Measurements from ENCODE around the gene EPS15.
"Not testable (repeated sequence)": the region's sequence is repeated elsewhere in the genome, so short reads cannot be mapped to it uniquely, and the experiment has no call there.

Gene EPS15

DNA sequence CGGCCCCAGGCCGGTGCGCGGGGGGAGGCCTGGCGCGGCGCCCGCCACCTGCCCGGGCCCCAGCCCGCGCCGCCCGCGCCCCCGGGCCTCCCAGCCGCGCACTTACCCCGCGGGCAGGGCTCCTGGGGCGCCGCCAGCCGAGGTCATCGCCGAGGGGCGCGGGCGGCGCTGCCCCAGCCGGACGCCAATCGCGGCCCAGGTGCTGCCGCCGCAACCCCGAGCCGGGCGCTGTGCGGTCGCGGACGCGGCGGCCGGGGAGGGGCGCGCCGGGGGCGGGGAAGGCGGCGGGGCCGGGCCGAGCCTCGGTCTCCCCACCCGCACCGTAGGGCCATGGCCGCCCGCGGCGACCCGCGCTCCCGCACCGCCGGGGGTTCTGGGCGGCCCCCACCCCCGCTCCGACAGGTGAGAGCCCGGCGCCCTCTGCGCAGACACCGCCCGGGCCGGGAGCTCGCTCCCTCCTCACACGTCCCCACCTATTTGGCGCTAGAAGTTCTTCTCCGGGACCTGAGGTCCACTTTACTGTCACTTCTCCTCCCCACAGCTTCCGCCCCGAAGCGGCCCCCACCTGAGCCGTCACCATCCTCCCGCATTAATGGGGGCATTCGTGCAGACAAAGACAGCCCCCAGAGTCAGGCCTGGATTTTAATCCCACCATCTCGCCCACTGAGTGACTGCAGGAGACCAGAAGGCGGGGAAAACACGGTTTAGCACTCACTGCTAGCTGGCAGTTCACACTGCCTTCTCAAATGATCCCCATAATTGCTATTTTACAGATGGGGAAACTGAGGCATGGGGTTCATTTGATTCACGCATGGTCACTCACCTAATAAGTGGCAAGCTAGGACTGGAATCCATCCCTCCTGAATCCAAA lies 188.5 kb downstream of the EPS15 start, which contains the start of gene TTC39A:
TTC39A (minus strand) TSS at position 232 of the 871 bp plus-strand sequence; CDS start at position 147, 85 bp downstream.
- no peak for DNase-seq

GRCh38 chr1:51329443-51330325 lies 189.4 kb downstream of the EPS15 start:
- DNase-seq, result no peak

DNA sequence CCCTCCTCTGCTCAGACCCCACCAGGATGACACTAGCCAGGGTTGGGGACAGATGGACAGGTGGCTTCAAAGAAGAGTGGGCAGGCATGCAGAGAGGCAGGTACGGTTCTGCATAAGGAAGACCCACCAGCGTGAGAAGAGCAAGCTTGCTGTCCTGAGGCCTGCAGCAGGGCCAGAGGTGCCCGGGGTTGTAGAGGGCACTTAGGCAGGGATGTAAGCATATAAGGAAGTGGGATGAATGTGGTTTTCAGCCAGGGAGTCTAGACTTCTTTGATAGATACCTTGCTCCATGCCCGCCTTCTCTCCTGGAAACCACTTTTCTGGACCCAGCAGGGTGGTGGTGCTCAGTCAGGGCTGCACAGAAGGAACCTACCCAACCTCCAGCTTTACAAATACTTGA lies 190.1 kb downstream of the EPS15 start:
- no peak for DNase-seq

DNA sequence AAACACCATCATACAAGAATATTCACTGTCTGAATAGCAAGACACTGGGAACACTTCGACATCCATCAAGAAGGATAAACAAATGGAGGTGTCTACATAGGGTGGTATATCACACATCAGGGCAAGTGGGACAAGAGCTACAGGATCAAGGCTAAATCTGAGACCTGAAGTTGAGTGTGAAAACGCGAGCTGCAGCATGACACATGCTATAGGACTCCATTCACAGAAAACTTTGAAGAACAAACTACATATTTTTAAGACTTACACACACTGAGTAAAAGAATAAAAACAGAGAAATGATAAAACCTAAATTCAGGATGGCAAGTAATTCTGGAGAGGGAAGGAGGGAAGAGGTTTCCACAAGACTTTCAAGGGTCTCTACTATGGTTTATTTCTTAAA lies 190.8 kb downstream of the EPS15 start:
- no peak for DNase-seq

DNA sequence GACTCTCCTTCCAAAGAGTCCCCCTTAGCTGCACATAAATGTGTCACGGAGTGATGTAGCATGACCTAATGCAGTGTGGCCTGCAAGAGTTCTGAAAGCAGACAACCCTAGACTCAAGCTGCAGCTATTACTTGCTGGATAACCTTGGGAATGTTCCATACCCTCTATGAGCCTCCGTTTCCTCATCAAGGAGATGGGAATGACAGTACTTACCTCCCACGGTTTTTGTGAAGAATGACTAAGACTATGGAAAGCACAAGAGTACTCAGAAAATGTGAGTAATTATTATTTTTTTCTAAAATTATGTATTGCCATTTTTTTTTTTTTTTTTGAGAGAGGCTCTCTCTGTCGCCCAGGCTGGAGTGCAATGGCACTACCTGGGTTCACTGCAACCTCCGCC lies 191.7 kb downstream of the EPS15 start:
- DNase-seq, result no peak

GRCh38 chr1:51326839-51327238 lies 192.2 kb downstream of the EPS15 start:
- DNase-seq, result no peak

DNA sequence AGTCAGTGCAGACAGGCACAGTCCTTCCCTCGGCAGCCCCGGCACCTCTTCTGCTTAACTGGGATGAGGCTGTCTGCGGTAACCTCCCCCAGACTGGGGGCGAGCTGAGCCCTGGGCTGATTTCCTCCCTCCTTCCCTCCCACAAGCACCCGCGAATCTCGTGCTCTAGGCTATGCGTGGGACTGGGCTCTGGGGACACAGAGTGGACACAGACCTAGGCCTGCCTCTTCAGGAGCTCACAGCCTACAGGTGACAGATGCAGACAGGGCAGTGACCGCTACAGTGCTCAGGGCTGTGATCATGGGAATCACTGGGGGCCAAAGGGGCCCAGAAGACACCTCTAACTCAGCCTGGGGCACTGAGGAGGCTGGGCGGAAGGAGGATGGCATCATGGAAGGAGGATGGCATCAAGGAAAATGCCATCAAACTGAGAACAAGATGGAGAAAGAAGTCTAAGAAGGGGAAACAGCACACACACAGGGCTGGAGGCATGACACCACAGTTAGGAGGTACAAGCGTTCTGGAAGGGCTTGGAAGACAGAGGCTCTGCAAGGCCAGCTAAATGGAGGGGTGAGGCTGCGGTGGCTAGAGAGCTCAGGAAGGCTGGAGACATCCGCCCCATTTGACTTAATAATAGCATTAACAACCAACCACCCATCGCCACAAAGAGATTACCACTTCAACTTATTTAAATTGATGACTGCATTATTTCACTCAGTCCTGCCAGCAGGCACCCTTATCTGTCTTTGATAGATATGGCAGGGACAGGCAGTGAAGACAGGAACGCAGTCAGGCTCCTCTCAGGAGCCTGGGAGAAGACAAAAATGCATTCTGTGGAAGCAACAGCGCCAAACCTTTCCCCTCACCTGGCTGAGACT lies 192.9 kb downstream of the EPS15 start:
- no peak for DNase-seq

GRCh38 chr1:51325391-51325790 lies 193.7 kb downstream of the EPS15 start:
- no peak for DNase-seq

DNA sequence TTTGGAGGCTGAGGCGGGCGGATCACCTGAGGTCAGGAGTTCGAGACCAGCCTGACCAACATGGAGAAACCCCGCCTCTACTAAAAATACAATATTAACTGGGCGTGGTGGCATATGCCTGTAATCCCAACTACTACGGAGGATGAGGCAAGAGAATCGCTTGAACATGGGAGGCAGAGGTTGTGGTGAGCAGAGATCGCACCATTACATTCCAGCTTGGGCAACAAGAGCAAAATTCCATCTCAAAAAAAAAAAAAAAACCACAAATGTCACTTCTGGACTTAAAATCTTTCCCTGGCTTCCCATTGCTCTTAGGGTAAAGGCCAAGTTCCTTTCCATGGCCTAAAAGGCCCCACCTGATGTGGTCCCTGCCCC lies 194.1 kb downstream of the EPS15 start:
- not testable (repeated sequence) for DNase-seq

- no peak for DNase-seq
Measured at GRCh38 chr1:51324251-51325010, 194.6 kb downstream of the EPS15 start.

DNA sequence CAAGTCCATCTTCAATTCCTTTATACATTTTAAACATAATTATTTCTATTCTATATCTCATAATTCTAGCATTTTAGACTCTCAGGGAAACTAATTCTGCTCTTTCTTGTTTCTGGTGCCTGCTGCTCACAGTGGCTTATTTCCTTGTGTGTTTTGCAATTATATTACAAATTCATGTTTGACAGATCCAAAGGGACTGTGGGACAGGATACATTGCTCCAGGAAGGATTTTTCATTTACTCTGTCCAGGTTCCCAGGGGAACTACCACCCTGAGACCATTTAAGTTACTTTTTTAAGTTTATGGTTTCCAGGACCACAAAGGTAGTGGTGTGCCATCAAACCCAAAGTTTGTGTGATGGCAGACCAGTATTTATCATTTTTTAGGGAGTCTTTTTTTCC lies 195.3 kb downstream of the EPS15 start:
- DNase-seq, result no peak

DNA sequence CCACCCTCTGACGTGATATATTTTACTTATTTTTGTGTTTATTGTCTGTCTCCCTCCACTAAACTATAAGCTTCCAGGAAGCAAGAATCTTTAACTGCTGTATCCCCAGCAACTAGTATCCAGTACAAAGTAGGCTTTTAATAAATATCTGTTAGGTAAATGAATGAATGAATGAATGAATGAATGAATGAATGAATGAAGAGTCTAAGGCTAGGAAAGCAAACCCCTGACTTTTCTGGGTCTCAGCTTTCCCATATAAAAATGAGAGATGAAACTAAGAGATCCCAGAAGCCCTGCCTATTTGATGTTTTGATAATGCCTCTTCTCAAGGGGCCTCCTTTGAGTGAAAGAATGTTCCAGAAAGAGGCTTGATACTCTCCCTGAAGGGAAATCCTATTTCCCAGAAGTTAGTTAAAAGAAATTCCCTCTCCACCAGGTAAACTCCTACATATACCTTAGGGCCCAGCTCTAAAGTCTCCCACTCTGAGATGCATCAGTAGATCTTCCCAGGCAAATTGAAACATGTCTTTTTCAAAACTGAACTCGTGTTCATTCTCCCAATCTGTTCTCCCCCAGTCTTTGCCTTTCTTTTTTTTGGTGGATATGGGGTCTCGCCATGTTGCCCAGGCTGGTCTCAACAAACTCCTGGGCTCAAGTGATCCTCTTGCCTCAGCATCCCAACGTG lies 196.5 kb downstream of the EPS15 start:
- DNase-seq, result no peak

GRCh38 chr1:51321924-51322280 lies 197.2 kb downstream of the EPS15 start:
- no peak for DNase-seq

DNA sequence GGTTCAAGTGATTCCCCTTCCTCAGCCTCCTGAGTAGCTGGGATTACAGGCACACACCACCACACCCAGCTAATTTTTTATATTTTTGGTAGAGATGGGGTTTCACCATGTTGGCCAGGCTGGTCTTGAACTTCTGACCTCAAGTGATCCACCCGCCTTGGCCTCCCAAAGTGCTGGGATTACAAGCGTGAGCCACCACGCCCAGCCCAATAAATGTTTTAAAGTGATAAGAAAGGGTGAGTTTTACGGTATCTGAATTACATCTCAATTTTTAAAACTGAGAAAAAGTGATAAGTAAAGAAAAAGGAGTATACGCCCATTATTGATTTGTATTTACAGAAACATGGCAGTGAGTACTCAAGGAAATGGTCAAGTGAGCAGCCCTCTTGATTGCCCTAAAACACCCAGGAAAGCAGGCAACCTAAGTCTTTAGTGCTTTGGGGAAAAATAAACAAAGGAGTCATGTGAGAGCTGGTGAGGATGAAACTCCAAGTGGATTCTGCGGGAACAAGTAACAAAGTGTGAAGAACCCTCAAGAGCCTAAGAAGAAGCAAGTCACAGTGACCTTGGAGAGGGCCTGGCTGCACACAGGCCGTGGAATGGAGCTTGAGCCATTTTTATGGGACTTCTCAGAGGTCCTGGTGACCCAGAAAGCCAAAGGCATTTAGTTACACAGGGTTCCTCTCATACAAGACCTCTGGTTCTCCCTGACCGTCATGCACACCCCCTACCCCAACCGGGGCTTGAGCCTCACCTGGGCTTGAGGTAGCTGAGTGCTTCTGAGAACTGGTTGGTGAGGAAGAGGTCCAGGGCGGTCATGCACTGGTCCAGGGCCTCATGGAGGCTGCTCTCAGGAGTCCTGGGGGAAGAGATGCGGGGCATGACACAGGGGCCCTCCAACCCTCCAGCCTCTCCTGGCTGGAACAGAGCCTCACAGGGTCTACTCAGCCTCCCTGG lies 197.8 kb downstream of the EPS15 start:
- no peak for DNase-seq

- DNase-seq, result no peak
Measured at GRCh38 chr1:51317798-51318197, 201.3 kb downstream of the EPS15 start.

DNA sequence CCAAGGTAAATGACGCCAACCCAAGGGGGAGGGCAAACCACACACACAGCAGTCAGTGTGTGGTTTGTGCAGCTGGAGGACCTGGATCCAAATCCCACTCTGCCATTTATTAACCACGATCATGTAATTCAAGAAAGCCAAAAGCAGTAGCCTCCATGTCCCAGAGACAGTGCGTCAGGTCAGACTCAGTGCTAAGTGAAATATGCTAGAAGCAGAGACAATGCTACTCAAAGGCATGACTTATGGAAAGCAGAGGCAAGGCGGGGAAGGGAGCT lies 202.3 kb downstream of the EPS15 start:
- DNase-seq, result no peak

DNA sequence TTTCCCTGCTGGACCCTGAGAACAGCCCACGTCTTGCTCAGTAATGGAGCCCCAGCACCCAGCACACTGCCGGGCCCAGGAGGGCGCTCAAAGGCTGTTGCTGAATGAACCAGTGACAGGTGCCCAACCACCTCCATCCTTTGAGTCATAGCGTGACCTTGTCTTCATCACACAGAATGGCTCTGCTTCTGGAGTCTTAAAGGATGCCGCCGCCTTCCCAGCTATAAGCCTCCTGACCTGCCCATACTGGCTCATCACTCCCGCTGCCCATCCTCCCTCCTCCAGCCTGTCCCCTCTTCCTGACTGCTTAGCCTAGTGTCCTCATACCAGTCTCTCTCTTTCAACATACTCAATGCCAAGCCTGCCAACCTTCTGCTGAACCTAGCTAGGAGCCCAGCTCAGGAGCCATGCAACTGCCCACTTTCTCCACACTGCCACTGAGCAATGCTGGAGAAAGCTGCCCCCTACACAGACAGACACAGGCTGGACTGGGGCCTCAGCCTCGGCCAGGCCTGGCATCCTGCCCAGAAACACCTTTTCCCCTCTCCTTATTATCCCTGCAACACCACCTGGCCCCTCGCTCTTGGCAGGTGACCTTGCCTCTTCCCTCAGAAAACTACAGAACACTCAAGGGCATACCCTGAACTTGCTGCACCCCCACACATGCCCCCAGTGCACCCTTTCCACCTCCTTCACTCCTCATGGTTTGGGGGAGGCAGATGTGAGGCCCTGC lies 202.8 kb downstream of the EPS15 start:
- no peak for DNase-seq

- no peak for DNase-seq
Measured at GRCh38 chr1:51314974-51315373, 204.1 kb downstream of the EPS15 start.

GRCh38 chr1:51313961-51314777 lies 204.9 kb downstream of the EPS15 start:
- DNase-seq, result no peak

All from hippocampal formation (tissue), 2 donors.